NCI-H128 (cell line): ENCODE measurements around the gene ISYNA1.
A peak's percentile ranks its signal among the peaks of the same experiment; 100 is the strongest.

Experiments
- DNase-seq: peaks from one replicate; lab custom pipeline; 2025; ENCODE audit not compliant: unreplicated experiment; lab: John Stamatoyannopoulos, UW

Gene ISYNA1

DNA sequence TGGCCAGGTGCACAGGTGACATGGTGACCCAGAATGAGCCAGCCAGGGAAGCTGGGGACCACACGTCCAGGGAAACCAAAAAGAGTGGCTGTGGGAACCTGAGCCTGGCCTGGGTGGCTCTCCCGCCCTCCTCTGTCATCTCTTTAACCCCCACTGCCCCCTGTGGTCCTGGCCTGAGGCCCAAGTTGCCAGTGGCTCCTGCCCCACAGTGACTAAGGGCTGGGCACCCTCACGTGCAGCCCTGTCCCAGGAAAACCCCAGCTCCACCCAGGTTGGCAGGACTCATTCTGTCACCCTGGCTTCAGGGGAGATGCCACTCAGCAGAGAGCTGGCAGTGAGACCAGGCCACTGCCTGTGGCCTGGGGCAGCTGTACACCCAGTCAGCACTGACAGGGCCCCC lies 30.6 kb upstream of the ISYNA1 start:
- DNase-seq, result no peak

DNA sequence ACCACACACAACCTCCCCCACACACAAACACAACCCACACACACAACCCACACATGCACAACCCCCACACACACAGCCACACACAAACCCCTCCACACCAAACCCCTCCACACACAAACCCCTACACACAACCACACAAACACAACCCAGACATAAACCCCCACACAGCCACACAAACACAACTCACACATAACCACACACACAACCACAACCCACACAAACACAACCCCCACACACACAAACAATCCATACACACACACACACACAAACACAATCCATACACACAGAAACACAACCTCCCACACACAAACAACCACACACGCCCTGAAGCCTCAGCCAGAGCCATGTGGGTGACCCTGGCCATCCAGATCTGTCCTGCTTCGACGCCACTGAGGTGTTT lies 30.0 kb upstream of the ISYNA1 start:
- DNase-seq, result no peak

DNA sequence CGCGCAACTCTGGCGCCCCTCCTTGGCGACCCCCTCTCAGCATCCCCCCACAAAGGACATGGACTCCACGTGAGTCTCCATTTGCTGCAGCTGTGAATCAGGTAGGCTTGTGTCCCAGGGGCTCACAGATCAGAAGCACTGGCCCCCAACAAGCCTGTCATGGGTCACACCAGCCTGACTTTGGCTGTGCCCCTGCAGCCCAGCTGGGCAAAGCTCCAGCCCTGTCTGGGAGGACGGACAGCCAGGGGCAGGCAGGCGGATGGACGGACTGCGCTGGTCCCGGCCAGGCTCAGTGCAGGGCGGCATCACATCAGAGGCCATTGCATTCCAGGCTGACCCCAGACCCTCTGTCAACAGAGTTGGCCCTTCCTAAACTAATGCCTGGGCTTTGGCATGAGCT lies 28.4 kb upstream of the ISYNA1 start:
- no peak for DNase-seq

DNA sequence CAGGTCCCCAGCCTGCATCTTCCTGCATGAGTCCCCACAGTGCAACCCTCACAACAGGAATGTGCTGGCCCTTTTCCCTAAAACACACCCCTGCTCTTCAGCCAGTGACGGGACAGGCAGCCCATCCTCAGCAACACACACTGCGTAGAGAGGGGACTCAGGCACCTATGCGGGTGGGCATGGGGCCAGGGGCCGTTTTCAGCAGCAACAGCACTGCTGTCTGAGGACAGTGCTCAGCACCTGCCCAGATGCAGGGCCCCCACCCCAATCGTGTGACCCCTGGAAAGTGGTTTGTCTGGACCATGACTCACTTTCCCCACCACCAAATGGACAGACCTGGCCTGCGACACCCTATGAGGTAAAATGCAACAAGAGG lies 28.0 kb upstream of the ISYNA1 start:
- DNase-seq, result no peak

DNA sequence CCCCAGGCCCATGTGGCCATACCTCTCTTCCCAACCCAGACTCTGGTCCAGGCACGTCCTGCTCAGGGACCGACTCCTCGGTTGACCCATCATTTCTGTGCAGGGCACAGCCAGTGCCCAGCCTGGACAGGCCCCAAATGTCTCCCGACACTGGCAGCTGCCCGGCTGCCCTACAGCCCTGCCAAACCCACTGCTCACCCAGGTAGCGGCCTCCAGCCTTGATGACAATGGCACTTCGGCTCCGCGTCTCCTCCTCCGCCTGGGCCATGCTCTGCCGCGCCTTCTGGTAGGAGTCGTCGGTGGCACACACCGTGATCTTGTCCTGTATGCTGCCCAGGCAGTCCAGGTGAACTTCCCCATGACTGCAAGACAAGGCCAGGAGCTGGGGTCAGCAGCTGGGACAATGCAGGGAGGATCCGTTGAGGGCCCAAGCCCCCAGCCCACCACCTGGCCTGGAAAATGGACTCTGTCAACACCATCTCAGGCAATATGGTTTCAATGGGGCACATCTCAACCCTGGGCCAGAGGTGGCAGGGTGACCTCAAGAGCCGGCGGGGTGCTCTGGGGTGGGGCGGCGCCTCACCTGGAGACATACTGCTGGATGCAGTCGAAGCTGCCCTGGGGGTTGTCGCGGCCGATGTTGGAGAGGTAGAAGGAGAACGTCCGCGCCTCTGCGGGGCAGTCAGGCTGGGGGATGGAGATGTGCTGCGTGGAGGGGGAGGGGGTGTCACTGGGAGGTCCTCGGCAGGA lies 27.5 kb upstream of the ISYNA1 start:
- DNase-seq, result no peak

DNA sequence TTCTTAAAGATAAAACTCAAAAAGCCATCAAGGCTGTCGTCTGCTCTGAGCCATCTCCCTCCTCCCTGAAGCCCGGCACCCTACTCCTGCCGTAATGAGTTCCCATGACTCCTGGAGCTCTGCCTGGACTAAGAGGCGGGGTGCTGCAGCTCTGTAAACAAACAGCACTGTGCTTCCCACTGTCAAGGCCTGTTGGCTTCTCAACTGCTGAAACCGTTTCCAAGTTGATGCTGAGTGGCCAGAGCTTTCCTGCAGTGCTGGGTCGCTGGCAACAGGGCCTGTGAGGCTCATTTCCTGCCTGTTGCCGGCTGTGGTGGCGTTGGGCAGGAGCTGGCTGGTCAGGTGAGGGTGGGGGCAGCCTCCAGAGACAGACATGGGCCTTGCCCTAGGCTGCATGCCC lies 26.7 kb upstream of the ISYNA1 start:
- DNase-seq, result peak; percentile 37

DNA sequence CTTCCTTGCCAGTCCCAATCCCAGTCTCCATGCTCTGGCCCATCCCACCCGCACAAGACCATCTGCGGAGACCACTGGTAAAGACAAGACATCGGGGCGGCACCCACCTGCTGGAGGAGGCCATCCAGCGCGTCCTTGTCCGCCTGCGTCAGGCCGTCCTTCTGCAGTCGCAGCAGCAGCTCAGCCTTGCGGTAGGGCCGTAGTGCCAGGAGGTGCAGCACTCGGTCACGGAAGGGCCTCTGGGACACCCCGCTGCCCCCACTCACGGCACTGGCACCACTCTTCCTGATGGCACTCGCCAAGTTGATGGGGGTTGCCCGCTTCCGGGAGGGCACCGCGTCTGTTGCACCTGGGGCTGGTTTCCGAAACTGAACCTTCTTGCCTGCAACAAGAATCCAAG lies 23.5 kb upstream of the ISYNA1 start:
- no peak for DNase-seq

DNA sequence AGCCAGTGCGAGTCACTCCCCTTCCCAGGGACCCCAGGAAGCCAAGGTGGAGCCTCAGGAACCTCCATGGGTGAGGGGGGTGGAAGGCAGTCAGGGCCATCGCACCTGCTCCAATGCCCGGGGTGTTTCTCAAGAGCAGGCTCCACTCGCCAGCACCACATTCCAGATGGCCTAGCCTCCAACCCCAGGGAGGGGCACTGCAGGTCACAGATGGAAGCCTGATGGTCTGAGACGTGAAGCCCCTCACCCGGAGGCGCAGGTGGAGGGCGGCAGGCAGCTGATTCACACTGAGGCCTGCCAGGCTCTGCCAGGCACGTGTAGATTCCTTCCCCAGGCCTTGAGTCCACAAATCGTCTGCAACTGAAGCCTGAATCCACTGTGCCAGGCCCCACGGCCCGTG lies 23.0 kb upstream of the ISYNA1 start:
- DNase-seq, result no peak

DNA sequence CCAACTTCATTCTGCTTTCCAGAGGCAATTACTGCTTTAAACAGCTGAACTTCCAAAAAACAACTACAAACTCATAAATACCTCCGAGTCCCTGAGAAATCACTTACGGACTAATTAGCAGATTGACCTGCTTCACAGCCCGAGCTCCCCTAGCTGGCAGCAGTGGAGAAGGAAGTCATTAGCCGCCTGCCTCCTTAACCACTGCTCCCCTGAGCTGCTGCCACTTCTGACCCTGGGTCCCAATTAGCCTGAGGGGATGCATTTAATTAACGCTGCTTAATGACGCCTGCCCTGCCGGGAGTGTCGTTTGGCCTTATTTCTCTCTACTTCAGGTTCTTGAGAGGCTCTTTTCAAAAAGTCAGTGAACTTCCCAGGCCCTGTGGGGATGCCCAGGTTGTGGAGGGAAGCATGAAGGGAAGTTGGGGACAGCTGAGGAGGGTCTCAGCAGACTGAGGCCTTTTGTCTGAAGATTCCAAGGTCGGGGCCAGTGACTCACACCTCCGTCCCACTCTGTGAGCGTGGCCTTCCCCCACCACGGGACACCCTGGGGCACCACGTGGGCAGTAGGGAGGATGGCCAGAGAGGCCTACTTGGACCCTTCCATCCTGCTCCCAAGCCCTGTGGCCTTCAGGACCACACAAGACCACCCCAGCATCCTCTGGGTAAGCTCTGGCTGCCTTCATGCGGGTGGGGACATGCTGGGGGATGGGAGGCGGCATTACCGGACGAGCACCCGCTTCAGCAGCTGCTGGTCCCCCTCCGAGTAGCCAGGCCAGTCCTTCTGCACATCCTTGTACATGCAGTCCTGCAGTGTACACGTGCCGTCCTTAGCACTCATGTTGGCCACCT lies 19.8 kb upstream of the ISYNA1 start:
- DNase-seq, result no peak

DNA sequence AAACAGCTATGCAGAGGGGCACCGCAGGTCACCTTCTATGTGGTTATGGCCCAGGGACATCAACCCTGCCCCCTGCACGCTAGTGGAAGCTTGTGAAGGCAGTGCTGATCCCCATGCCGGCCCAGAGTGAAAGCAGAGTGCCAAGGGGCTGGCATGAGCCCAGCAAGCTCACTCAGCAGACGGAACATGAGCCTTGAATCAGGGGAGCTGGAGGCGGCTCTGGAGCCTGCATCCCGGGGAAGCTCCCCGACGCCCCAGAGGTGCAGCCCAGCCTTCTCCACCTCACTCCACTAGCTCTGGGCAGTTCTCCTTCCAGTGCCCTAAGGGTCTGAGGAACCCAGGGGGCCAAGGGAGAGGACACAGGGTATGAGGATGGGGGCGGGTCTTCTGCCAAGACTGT lies 19.0 kb upstream of the ISYNA1 start:
- no peak for DNase-seq

DNA sequence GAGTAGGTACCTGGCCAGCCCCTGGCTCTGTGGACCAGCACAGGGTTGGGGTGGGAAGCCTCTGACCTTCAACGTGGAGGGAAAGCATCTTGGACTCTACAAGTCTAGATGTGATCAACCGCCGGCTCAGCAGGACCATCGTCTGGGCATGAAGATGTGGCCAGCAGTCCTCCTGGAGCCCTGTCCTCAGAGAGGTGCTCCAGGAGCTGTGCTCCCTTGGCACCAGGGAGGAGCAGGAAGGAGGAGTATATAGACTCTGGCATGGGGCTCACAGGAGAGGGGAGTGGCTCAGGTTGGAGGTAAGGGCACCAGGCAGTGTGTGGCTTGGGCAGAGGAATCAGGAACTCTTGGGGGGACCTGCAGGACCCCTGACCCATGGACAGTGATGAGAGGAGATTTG lies 18.3 kb upstream of the ISYNA1 start:
- no peak for DNase-seq

DNA sequence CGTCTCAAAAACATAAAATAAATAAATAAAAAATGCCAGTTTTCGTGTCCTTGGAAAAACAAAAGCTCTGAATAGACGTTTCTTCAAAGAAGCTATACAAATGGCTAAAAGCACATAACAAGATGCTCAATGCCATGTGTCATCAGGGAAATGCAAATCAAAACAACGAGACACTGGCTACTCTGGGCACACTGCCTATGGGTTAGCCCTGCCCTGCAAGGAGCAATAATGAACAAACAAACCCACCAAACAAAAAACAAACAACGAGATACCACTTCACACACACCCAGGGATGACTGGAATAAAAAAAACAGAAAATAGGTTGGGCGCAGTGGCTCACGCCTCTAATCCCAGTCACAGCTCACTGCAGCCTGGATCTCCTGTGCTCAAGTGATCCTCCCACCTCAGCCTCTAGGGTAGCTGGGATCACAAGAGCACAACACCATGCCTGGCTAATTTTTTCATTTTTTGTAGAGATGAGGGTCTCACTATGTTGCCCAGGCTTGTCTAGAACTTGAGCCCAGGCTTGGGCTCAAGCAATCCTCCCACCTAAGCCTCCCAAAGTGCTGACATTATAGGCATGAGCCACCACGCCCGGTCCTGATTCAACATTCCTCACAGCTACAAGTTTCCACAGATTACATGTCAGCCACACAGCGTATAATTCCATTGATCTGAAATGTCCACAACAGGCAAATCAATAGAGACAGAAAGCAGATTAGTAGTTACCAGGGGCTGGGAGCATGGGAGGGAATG lies 15.5 kb upstream of the ISYNA1 start:
- DNase-seq, result no peak

DNA sequence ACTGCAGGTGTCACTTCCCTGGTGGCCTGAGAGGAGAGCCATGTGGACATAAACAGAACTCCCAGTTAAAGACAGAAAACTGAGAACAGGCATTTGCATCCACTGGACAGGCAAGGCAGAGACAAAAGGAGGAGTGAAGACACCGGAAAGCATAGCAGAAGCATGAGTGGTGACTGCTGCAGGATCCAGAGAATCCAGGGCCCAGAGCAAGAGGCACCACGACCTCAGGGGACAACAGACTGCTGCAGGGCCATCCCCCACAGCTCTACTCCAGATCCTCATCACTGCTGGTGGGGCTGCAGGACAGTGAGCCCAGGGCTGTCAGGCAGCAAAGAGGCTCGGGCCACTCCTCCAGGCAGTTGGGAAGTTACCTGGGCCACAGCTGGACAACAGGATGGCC lies 14.5 kb upstream of the ISYNA1 start:
- no peak for DNase-seq

DNA sequence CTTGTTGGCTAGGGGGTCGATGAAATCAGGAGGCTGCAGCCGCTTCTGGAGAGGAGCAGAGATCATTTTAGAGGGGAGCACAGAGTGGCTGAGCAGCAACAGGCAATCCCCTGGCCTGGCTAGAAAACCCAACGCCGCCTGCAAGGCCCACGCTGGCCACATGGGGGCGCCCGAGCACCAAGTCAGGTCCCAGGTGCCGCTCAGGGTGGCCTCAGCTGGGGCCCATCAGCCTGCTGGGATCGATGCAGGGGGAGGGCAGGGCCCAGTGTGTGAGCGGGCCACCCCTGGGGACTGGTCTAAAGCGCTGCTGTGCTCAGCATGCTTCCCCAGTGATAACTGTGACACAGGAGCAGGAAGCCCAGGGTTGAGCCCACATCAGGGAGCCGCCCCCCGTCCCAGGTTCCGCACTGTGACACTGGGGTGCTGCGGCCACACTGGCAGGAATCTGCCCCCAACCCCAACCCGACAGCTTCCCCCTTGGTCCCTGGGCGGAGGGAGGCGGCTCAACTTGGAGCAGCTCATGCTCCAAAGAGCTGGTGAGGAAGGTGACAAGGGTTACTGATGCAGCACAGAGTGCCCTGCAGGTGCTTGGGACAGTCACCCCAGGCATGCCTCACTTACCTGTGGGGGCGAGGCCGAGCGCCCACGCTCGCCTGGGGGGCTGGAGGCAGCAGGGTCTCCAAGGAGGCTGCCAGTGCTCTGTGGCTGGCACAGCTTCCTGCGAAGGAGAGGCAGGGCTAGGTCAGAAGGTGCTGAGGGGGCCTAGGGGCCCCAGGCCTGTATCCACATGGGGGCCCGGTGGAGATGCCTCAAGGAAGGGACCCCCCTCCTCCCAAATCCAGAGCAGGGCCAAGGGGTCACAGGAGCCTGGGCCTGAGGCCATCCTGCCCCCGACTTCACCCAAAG lies 13.3 kb upstream of the ISYNA1 start:
- DNase-seq, result peak; percentile 33

DNA sequence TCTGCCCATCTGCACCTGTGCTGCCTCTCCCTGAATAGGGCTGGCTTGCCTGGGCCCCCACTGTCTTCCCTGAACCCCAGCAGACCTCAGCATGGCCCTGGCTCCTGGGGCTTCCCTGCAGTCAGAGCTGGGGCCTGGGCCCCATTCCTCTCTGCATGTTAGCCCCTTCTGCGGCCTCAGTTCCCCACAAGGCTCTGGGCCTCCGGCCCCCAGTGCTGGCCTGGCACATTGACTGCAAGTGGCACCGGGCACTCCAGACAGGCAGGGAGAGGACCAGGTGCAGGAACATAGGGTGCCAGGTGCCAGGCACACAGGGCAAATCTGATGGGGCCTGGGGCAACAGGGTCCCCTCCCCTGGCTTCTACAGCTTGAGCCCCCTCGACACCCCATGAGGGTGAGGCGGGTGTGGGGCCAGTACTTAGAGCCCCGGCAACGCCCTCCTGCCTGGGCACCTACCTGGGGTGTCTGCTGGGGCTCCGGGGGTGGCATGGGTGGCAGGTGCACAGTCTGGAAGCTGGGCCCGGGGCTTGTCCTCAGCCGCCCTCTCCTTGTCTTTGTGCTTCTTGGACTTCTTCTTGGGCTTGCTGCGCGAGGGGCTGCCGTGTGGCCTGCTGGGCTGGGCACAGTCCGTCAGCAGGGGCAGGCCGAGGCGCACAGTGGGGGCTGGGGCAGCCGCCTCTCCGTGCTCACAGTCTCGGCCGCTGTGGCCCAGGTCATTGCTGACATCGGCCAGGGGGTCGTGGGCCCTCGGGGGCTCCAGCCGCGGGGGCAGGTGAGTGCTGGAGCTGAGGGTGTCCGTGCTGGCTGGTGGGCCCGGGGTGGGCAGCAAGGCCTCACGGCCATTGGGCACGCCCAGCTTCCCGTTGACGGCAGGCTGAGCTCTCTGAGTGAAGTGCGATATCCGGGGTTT lies 12.3 kb upstream of the ISYNA1 start:
- DNase-seq, result no peak

DNA sequence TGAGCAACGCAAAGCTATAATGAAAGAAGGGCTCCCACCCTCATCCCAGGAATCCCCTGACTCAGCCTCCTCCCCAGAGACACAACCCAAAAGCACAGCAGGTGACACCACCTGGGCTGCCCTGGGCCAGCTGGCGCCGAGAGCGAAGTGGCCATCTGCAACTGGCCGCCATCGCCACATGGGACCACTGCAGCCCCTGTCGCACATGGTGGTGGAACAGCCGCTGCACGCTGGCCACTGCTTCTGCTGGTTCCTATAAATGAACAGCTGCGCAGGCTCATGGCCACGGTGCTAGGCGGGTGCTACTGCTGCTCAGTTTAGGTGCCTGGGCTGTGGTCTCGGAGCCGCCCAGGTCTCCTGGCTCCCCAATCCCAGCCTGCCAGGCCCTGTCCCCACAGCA lies 11.6 kb upstream of the ISYNA1 start:
- no peak for DNase-seq

DNA sequence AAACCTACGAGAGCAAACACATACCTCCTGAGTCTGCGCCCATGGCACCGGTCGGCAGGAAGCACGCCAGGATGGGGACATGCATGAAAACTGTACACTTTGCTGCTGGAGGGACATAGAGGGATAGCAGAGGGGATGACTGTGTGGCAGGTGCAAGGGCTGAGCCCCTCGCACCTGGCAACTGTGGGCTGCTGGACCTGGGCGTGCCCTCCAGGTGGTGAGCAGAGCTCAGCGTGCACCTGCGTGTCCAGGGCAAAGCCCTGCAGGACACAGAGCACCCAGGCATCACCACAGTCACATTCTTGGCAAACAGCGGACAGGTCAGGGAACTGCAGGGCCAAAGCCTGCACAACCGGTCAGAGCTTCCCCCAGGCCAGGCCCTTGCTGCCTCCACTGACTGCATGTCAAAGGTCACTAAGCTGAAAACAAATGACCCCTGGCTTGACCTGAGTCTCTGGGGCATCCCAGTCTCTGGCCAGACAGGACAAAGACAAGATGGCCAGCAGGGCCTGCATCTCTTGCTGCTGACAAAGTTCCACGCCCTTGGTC lies 9.0 kb upstream of the ISYNA1 start:
- DNase-seq, result no peak

DNA sequence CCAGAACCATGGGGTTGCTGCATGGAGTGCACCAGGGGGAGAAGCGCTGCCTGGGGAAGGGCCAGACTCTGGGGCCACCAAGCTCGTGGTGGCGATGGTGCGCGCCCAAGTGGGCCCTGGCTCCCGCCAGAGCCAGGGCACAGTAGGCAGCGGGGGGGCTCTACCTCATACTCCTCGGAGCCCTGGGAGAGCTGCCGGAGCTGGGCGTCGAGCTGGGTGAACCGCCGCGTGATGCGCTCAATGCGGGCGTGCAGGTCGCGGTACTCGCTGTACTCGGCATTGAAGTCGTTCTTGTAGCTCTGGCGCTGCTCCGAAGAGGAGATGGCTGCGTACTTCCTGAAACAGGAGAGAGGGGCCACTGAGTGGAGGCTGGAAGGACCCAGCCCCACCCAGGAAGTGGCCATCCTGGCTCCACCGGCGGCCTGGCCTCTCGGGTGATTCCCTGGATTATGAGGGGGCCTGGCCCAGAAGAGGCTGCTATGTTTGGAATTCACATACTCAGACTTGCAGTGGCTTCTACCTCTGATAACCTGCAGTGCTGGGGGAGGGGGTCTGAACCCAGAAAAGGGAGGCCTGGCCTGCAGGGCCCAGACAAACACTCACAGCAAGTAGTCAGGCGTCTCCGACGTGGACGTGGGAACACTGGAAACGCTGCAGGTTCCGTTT lies 8.3 kb upstream of the ISYNA1 start:
- DNase-seq, result no peak
